ENCODE results near the gene ERN1. TPM values are rescaled to one million over a fixed set of nuclear protein-coding genes. Genes with fewer than 3 reads are reported as not detected.

Gene ERN1
- total RNA-seq, 2 donors from 2014 or later: 9.0 to 13.7 TPM

DNA sequence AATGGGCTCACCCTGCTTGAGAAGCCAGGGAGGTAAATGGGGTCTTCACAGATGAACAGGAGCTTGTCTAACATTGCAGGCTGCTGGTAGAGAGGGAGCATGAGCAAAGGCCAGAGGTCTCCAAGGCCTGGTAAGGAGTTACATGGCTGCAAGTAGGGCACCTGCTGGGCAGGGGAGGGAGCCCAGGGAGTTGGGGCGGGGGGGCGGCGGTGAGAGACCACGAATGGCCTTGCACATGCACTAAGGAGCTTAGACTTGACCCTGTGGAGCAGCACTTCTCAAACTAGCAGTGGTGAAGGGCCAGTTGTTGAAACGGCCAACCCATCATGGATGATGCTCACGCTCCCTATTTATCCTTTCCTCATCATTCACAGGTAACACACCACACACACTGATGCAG lies 38.4 kb downstream of the ERN1 start:
- Histone ChIP-seq H3K27me3 (ENCODE audit: control insufficient read depth, insufficient read depth, low read length, poor library complexity, severe bottlenecking) (no peaks in the 10 kb centered on the region), H3K27ac (ENCODE audit: low read depth, low read length) (no peak overlapping the region), H3K9ac (ENCODE audit: extremely low read depth, low read length, poor library complexity, severe bottlenecking) (no peak overlapping the region), H3K4me1 (ENCODE audit: control insufficient read depth, insufficient read depth, low read length) (no peaks in the 10 kb centered on the region), H3K9me3 (ENCODE audit: control insufficient read depth, low read length) (no peaks in the 10 kb centered on the region), H3K36me3 (ENCODE audit: control insufficient read depth, insufficient read depth, low read length) (no peaks in the 10 kb centered on the region), H3K4me3 (ENCODE audit: low read length) (no peak overlapping the region)
- H3K27me3 Mint-ChIP-seq (ENCODE audit: insufficient read depth): no peaks in the 10 kb centered on the region
- peaks cover 14% of the 10 kb centered on the region for H3K36me3 Mint-ChIP-seq (ENCODE audit: low read depth)
- TF ChIP-seq, protein P1, sequence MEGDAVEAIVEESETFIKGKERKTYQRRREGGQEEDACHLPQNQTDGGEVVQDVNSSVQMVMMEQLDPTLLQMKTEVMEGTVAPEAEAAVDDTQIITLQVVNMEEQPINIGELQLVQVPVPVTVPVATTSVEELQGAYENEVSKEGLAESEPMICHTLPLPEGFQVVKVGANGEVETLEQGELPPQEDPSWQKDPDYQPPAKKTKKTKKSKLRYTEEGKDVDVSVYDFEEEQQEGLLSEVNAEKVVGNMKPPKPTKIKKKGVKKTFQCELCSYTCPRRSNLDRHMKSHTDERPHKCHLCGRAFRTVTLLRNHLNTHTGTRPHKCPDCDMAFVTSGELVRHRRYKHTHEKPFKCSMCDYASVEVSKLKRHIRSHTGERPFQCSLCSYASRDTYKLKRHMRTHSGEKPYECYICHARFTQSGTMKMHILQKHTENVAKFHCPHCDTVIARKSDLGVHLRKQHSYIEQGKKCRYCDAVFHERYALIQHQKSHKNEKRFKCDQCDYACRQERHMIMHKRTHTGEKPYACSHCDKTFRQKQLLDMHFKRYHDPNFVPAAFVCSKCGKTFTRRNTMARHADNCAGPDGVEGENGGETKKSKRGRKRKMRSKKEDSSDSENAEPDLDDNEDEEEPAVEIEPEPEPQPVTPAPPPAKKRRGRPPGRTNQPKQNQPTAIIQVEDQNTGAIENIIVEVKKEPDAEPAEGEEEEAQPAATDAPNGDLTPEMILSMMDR (conservative IDR thresholded peaks at IDR 0.05): no peak
- WGBS, 2 experiments (ENCODE audit: insufficient coverage in 1 of 2, insufficient read length in 1 of 2): 88 to 92% methylated on average over 5 to 6 of the region's 6 CpGs
- H3K9me3 Mint-ChIP-seq: no peaks in the 10 kb centered on the region
- H3K27ac Mint-ChIP-seq: no peak overlapping the region
- peaks cover 13% of the 10 kb centered on the region for H3K4me1 Mint-ChIP-seq
- DNase-seq: no peak
- H3K4me3 Mint-ChIP-seq: no peak overlapping the region

DNA sequence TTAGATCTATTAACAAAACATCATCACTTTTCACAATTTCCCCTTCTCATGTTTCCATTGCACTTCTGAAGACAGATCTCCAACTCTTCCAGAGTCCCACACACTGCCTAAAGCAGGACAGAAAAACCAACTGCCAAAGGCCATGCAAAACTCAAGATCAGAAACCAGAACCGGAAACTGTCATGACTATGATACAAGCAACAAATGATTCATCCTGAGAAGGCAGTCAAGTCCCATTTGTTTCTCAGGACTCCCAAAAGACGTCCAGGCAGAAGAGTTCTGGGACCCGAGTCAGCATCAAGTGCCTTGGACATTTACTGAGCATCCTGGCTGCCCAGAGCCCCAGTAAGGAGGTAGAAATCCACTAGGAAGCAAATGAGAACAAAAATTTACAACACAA lies 38.8 kb downstream of the ERN1 start:
- TF ChIP-seq, protein P1 (conservative IDR thresholded peaks at IDR 0.05): no peak
- no peak overlapping the region for H3K9ac ChIP-seq (ENCODE audit: extremely low read depth, low read length, poor library complexity, severe bottlenecking)
- peaks cover 9% of the 10 kb centered on the region for H3K36me3 Mint-ChIP-seq (ENCODE audit: low read depth)
- no peak overlapping the region for H3K4me3 ChIP-seq (ENCODE audit: low read length)
- H3K4me3 Mint-ChIP-seq: no peak overlapping the region
- H3K4me1 Mint-ChIP-seq: peaks cover 13% of the 10 kb centered on the region
- H3K27ac Mint-ChIP-seq: no peak overlapping the region
- no peak overlapping the region for H3K27ac ChIP-seq (ENCODE audit: low read depth, low read length)
- H3K9me3 ChIP-seq (ENCODE audit: control insufficient read depth, low read length): no peaks in the 10 kb centered on the region
- no peak for DNase-seq
- no peaks in the 10 kb centered on the region for H3K36me3 ChIP-seq (ENCODE audit: control insufficient read depth, insufficient read depth, low read length)
- H3K27me3 ChIP-seq (ENCODE audit: control insufficient read depth, insufficient read depth, low read length, poor library complexity, severe bottlenecking): no peaks in the 10 kb centered on the region
- H3K27me3 Mint-ChIP-seq (ENCODE audit: insufficient read depth): no peaks in the 10 kb centered on the region
- no peaks in the 10 kb centered on the region for H3K4me1 ChIP-seq (ENCODE audit: control insufficient read depth, insufficient read depth, low read length)
- H3K9me3 Mint-ChIP-seq: no peaks in the 10 kb centered on the region
- 89 to 97% methylated on average over 3 of the region's 3 CpGs for WGBS, 2 experiments (ENCODE audit: insufficient coverage in 1 of 2, insufficient read length in 1 of 2)

DNA sequence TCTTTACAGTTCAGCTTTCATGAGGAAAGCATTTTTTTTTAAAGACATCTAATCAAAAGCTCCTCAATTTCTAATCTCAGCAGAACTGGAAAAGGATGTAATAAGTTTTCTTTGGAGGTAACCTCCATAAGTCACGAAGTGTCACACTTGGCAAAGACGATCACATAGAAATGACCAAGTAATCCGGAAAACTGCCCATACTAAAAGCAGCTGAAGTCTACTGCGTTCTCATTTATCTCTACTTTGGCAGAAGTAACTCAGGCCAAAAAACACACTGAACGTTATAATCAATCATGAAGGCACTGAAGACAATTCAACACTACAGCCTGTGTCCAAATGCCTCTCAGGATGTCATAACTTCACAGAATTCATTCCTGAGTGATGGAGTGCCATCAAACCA lies 39.8 kb downstream of the ERN1 start:
- no peak overlapping the region for H3K27ac Mint-ChIP-seq
- H3K27ac ChIP-seq (ENCODE audit: low read depth, low read length): no peak overlapping the region
- 90 to 92% methylated on average over 5 of the region's 5 CpGs for WGBS, 2 experiments (ENCODE audit: insufficient coverage in 1 of 2, insufficient read length in 1 of 2)
- no peaks in the 10 kb centered on the region for H3K9me3 ChIP-seq (ENCODE audit: control insufficient read depth, low read length)
- no peaks in the 10 kb centered on the region for H3K27me3 Mint-ChIP-seq (ENCODE audit: insufficient read depth)
- H3K4me3 ChIP-seq (ENCODE audit: low read length): no peak overlapping the region
- no peak overlapping the region for H3K9ac ChIP-seq (ENCODE audit: extremely low read depth, low read length, poor library complexity, severe bottlenecking)
- TF ChIP-seq, protein P1 (conservative IDR thresholded peaks at IDR 0.05): no peak
- no peaks in the 10 kb centered on the region for H3K9me3 Mint-ChIP-seq
- H3K36me3 Mint-ChIP-seq (ENCODE audit: low read depth): peaks cover 2% of the 10 kb centered on the region
- H3K4me3 Mint-ChIP-seq: no peak overlapping the region
- no peaks in the 10 kb centered on the region for H3K36me3 ChIP-seq (ENCODE audit: control insufficient read depth, insufficient read depth, low read length)
- H3K4me1 ChIP-seq (ENCODE audit: control insufficient read depth, insufficient read depth, low read length): no peaks in the 10 kb centered on the region
- H3K27me3 ChIP-seq (ENCODE audit: control insufficient read depth, insufficient read depth, low read length, poor library complexity, severe bottlenecking): no peaks in the 10 kb centered on the region
- no peak for DNase-seq
- H3K4me1 Mint-ChIP-seq: peaks cover 9% of the 10 kb centered on the region
